Gastrocnemius medialis (tissue), 4 donors: ENCODE data around the gene MYH7B.

Experiments used
- POLR2A ChIP-seq, 2 donors: fragments of 450-650 bp; IDR thresholded peaks; one replicate each; pipeline ENCODE4 v1.6.1; 2017; ENCODE audit warnings: antibody characterized with exemption in 2 of 2, mild to moderate bottlenecking in 2 of 2, moderate library complexity in 2 of 2
- TF ChIP-seq, protein P1 (sequence below), 5 experiments: fragments of 450-650 bp in 3 of 5; fragments of 200-600 bp in 2 of 5; sonication (generic) in 2 of 5; IDR thresholded peaks in 4 of 5; conservative IDR thresholded peaks in 1 of 5; 1 replicate in 4 of 5; 2 replicates in 1 of 5; pipeline ENCODE4 v1.5.1; 2016 to 2019; ENCODE audit warnings: antibody characterized with exemption in 5 of 5, mild to moderate bottlenecking in 3 of 5, moderate library complexity in 3 of 5

- TF ChIP-seq, protein P1, sequence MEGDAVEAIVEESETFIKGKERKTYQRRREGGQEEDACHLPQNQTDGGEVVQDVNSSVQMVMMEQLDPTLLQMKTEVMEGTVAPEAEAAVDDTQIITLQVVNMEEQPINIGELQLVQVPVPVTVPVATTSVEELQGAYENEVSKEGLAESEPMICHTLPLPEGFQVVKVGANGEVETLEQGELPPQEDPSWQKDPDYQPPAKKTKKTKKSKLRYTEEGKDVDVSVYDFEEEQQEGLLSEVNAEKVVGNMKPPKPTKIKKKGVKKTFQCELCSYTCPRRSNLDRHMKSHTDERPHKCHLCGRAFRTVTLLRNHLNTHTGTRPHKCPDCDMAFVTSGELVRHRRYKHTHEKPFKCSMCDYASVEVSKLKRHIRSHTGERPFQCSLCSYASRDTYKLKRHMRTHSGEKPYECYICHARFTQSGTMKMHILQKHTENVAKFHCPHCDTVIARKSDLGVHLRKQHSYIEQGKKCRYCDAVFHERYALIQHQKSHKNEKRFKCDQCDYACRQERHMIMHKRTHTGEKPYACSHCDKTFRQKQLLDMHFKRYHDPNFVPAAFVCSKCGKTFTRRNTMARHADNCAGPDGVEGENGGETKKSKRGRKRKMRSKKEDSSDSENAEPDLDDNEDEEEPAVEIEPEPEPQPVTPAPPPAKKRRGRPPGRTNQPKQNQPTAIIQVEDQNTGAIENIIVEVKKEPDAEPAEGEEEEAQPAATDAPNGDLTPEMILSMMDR (IDR thresholded peaks at IDR 0.05 in 4 of 5, conservative IDR thresholded peaks at IDR 0.05 in 1 of 5): no peak
- TF ChIP-seq POLR2A (IDR thresholded peaks at IDR 0.05): no peak
These were observed 3.0 kb upstream of the MYH7B start for GRCh38 chr20:34952671-34953070.
